ENCODE measurements around the gene C1QTNF1.
A peak's percentile ranks its signal among the peaks of the same experiment; 100 is the strongest.
"Not testable (repeated sequence)": the region's sequence is repeated elsewhere in the genome, so short reads cannot be mapped to it uniquely, and the experiment has no call there.

C1QTNF1 gene

GRCh38 chr17:79005063-79005861 lies 18.7 kb upstream of the C1QTNF1 start:
- DNase-seq (ENCODE audit: low spot score) = no peak

- DNase-seq (ENCODE audit: low spot score) = no peak
These were observed 17.9 kb upstream of the C1QTNF1 start for GRCh38 chr17:79006046-79006445.

- DNase-seq (ENCODE audit: low spot score) = no peak
These were observed 17.0 kb upstream of the C1QTNF1 start for GRCh38 chr17:79006794-79007503.

GRCh38 chr17:79007504-79008381 lies 16.2 kb upstream of the C1QTNF1 start:
- DNase-seq (ENCODE audit: low spot score) = peak; percentile 10

- DNase-seq (ENCODE audit: low spot score) = peak; percentile 12
These were observed 15.1 kb upstream of the C1QTNF1 start for GRCh38 chr17:79008666-79009387.

GRCh38 chr17:79009397-79010303 lies 14.3 kb upstream of the C1QTNF1 start, which contains the start of gene CANT1:
CANT1 (minus strand) TSS chr17:79009764; CDS start chr17:78997622, 12,142 bp downstream.
- DNase-seq (ENCODE audit: low spot score) = peak; percentile 93

GRCh38 chr17:79010304-79010646 lies 13.7 kb upstream of the C1QTNF1 start:
- DNase-seq (ENCODE audit: low spot score) = no peak

GRCh38 chr17:79011451-79012147 lies 12.4 kb upstream of the C1QTNF1 start:
- DNase-seq (ENCODE audit: low spot score) = no peak

GRCh38 chr17:79012563-79013134 lies 11.3 kb upstream of the C1QTNF1 start:
- no peak for DNase-seq (ENCODE audit: low spot score)

GRCh38 chr17:79014158-79014758 lies 9.7 kb upstream of the C1QTNF1 start:
- no peak for DNase-seq (ENCODE audit: low spot score)

- no peak for DNase-seq (ENCODE audit: low spot score)
These were observed 6.2 kb upstream of the C1QTNF1 start for GRCh38 chr17:79017546-79018369.

- no peak for DNase-seq (ENCODE audit: low spot score)
These were observed 5.6 kb upstream of the C1QTNF1 start for GRCh38 chr17:79018370-79018695.

- DNase-seq (ENCODE audit: low spot score) = no peak
These were observed 4.7 kb upstream of the C1QTNF1 start for GRCh38 chr17:79019261-79019631.

- peak; percentile 42 for DNase-seq (ENCODE audit: low spot score)
These were observed 4.1 kb upstream of the C1QTNF1 start for GRCh38 chr17:79019632-79020584.

GRCh38 chr17:79020631-79021301 lies 3.2 kb upstream of the C1QTNF1 start:
- no peak for DNase-seq (ENCODE audit: low spot score)

- DNase-seq (ENCODE audit: low spot score) = not testable (repeated sequence)
These were observed 2.0 kb upstream of the C1QTNF1 start for GRCh38 chr17:79021929-79022328.

GRCh38 chr17:79022507-79022991 lies 1.4 kb upstream of the C1QTNF1 start:
- DNase-seq (ENCODE audit: low spot score) = no peak

Data from hematopoietic multipotent progenitor cell treated with erythropoietin and hydrocortisone succinate and interleukin-3 and kit ligand, for 17 days (in vitro differentiated cells).